ENCODE measurements around the gene KCNH6. TPM values are rescaled to one million over a fixed set of nuclear protein-coding genes. Genes with fewer than 3 reads are reported as not detected.

The KCNH6 gene
- total and polyA plus RNA-seq, 5 donors from 2014 or later, result not detected

DNA sequence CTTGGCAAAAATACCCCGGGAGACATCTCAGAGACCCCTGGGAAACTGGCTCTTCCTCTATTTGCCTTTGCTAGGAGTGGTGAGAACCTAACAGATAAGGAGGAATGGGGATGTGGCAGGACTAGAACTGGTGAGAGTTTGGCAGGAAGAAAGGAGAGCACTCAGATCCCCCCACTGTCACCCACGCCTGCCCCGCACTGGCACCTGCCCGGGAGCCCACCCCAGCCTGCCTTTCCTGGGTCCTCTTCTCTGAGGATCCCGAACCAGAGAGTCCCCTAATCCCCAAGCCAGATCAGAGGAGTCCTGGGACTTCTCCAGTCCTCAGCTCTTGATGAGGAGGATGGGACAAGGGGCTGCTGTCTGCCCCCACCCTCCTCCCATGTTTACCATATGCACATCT lies 3.7 kb downstream of the KCNH6 start:
- Mint-ChIP-seq H3K27me3 (peaks cover 27% of the 10 kb centered on the region), H3K9me3 (peaks cover 0 to 3% (median 0%) of the 10 kb centered on the region in 7 donors), H3K27ac (no peak overlapping the region), H3K4me3 (no peak overlapping the region), H3K36me3 (no peaks in the 10 kb centered on the region), H3K4me1 (peaks cover 0 to 8% (median 0%) of the 10 kb centered on the region in 4 donors)
- H3K9me3 ChIP-seq (ENCODE audit: control insufficient read depth in 2 of 2, low read length in 2 of 2), result no peaks in the 10 kb centered on the region
- H3K36me3 ChIP-seq (ENCODE audit: control insufficient read depth, insufficient read depth, low read length), result no peaks in the 10 kb centered on the region
- no peaks in the 10 kb centered on the region for H3K4me1 ChIP-seq (ENCODE audit: control insufficient read depth, insufficient read depth, low read length, poor library complexity, severe bottlenecking)
- DNase-seq (no peak), ATAC-seq (ENCODE audit: low read depth in 2 of 2) (no peak)
- H3K4me3 ChIP-seq (ENCODE audit: low read depth, low read length), result no peak overlapping the region
- H3K27me3 ChIP-seq (ENCODE audit: control insufficient read depth, insufficient read depth, low read length), result no peaks in the 10 kb centered on the region
- no peak overlapping the region for H3K27ac ChIP-seq (ENCODE audit: insufficient read depth, low read length, poor library complexity, severe bottlenecking)

DNA sequence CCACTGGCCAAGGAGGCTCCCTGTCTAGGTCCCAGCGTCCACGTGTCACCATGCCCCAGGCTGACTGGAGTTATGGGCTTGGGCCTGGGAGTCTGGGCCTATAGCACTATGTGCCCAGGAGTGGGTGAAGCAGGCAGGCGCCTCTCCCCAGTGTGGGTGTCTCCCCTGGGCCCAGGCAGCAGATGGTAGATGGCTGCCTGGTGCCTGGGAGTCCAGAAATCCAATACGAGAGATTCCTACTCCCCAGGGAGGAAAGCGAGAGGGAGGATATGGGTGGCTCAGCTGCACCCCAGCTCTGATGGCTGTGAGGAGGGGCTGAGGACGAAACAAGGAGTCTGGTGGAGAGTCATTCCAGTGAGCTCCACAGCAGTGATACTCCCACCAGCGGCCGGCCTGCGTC lies 5.0 kb downstream of the KCNH6 start:
- Histone ChIP-seq H3K36me3 (ENCODE audit: control insufficient read depth, insufficient read depth, low read length) (no peaks in the 10 kb centered on the region), H3K27ac (ENCODE audit: insufficient read depth, low read length, poor library complexity, severe bottlenecking) (no peak overlapping the region), H3K4me3 (ENCODE audit: low read depth, low read length) (no peak overlapping the region), H3K4me1 (ENCODE audit: control insufficient read depth, insufficient read depth, low read length, poor library complexity, severe bottlenecking) (no peaks in the 10 kb centered on the region), H3K27me3 (ENCODE audit: control insufficient read depth, insufficient read depth, low read length) (no peaks in the 10 kb centered on the region), H3K9me3 (ENCODE audit: control insufficient read depth in 2 of 2, low read length in 2 of 2) (no peaks in the 10 kb centered on the region)
- Mint-ChIP-seq H3K27me3 (peaks cover 19% of the 10 kb centered on the region), H3K27ac (no peak overlapping the region), H3K4me3 (no peak overlapping the region), H3K36me3 (no peaks in the 10 kb centered on the region), H3K9me3 (peaks cover 0 to 3% (median 0%) of the 10 kb centered on the region in 7 donors), H3K4me1 (peaks cover 0 to 8% (median 0%) of the 10 kb centered on the region in 4 donors)
- no peak for DNase-seq
- no peak for ATAC-seq (ENCODE audit: low read depth in 2 of 2)

DNA sequence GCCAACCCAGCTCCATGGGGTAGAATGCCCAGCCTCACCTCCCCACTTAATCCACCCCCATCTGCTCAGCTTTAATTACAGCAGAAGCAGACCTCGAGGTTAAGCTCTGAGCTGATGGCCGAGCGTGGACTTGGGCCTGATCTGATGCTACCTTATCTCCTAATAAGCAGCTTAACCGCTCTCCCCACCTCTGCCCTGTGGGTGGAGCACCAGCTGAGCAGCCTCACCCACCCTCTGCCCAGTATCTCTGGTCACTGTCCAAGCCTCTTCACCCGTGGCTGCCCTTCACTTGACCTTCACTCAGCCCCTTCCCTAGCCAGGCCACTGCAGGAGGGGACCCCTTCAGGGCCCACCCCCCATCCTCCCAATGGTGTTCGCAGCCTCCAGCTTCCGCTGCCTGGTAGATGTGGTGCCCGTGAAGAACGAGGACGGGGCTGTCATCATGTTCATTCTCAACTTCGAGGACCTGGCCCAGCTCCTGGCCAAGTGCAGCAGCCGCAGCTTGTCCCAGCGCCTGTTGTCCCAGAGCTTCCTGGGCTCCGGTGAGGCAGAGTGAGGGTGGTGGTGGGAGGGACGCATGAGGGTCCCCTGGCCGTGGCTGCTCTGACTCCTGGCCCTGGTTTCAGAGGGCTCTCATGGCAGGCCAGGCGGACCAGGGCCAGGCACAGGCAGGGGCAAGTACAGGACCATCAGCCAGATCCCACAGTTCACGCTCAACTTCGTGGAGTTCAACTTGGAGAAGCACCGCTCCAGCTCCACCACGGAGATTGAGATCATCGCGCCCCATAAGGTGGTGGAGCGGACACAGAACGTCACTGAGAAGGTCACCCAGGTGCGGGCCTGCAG lies 6.8 kb downstream of the KCNH6 start:
- Histone ChIP-seq H3K4me3 (ENCODE audit: low read depth, low read length) (no peak overlapping the region), H3K36me3 (ENCODE audit: control insufficient read depth, insufficient read depth, low read length) (no peaks in the 10 kb centered on the region), H3K9me3 (ENCODE audit: control insufficient read depth in 2 of 2, low read length in 2 of 2) (no peaks in the 10 kb centered on the region), H3K4me1 (ENCODE audit: control insufficient read depth, insufficient read depth, low read length, poor library complexity, severe bottlenecking) (no peaks in the 10 kb centered on the region), H3K27ac (ENCODE audit: insufficient read depth, low read length, poor library complexity, severe bottlenecking) (no peak overlapping the region), H3K27me3 (ENCODE audit: control insufficient read depth, insufficient read depth, low read length) (no peaks in the 10 kb centered on the region)
- Mint-ChIP-seq H3K4me1 (no peaks in the 10 kb centered on the region), H3K4me3 (no peak overlapping the region), H3K36me3 (no peaks in the 10 kb centered on the region), H3K9me3 (peaks cover 0 to 2% (median 0%) of the 10 kb centered on the region in 7 donors), H3K27me3 (peaks cover 8% of the 10 kb centered on the region), H3K27ac (no peak overlapping the region)
- DNase-seq (no peak), ATAC-seq (ENCODE audit: low read depth in 2 of 2) (no peak)

DNA sequence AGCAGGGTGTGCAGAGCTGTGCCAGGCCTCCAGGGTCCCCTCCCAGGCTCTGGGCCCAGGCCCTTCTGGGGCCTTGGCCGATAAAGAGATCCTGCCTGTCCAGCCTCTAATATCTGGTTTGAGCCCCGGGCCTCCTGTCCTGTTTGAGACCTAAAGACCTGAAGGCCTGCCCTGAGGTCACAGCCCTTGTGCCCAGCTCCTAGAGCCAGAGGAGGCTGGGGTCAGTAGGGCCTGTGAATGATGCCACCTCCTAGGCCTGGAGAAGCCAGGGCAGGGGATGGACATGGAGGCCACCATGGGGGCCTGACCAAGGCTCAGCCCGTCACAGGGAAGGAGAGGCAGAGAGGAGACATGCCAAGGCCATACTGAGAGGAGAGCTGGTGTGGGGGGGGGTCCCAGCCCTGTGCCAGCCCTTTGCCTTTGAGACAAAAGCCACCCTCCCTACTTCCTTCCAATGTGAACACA lies 7.4 kb downstream of the KCNH6 start:
- Mint-ChIP-seq H3K27ac (no peak overlapping the region), H3K9me3 (peaks cover 0 to 2% (median 0%) of the 10 kb centered on the region in 7 donors), H3K4me1 (no peaks in the 10 kb centered on the region), H3K4me3 (no peak overlapping the region), H3K36me3 (no peaks in the 10 kb centered on the region), H3K27me3 (peaks cover 3% of the 10 kb centered on the region)
- no peaks in the 10 kb centered on the region for H3K9me3 ChIP-seq (ENCODE audit: control insufficient read depth in 2 of 2, low read length in 2 of 2)
- H3K36me3 ChIP-seq (ENCODE audit: control insufficient read depth, insufficient read depth, low read length), result no peaks in the 10 kb centered on the region
- no peaks in the 10 kb centered on the region for H3K4me1 ChIP-seq (ENCODE audit: control insufficient read depth, insufficient read depth, low read length, poor library complexity, severe bottlenecking)
- no peak for DNase-seq
- ATAC-seq (ENCODE audit: low read depth in 2 of 2), result no peak
- H3K4me3 ChIP-seq (ENCODE audit: low read depth, low read length), result no peak overlapping the region
- H3K27ac ChIP-seq (ENCODE audit: insufficient read depth, low read length, poor library complexity, severe bottlenecking), result no peak overlapping the region
- no peaks in the 10 kb centered on the region for H3K27me3 ChIP-seq (ENCODE audit: control insufficient read depth, insufficient read depth, low read length)

DNA sequence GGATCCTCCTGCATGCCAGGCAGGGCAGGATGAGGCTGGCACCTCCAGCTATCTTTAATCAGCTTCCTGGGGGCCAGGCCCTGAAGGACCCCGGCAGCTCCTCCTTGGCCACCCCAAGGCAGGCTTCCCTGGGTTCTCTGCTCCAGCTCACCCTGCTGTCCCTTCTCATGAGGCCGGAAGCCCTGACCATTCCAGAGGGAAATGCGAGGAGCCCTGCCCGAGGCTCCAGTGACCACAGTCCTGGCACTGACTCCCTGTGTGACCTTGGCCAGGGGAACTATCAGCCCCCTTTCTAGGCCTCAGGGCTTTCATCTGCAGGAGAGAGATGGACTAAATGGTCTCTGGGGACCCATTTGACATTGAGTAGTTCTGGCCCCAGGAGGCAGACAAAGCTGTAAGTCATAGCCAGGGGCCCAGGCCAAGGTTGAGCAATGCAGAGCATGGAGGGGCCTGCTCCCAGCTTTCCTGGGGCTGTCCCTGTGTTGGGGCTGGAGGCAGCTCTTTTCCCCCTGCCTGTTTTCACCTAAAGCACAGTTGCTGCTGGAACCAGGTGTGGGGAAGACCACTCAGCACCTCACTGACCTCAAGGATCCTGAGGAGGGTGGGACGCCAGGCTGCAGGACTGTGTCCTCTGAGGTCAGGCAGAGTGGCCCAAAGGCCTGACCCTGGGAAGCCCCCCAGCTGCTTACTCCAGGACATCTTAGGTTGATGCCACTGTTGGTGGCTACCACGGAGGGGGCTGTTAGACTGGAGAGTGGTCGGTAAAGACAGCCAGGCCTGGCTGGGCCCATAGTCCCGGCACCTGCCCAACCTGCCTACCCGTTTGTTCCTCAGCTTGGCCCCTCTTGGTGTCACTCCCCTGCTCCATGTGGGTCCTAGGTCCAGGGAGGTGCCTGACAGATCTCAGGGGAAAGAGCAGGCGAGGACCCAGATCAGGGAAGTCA lies 8.1 kb downstream of the KCNH6 start:
- Histone ChIP-seq H3K27me3 (ENCODE audit: control insufficient read depth, insufficient read depth, low read length) (no peaks in the 10 kb centered on the region), H3K4me3 (ENCODE audit: low read depth, low read length) (no peak overlapping the region), H3K36me3 (ENCODE audit: control insufficient read depth, insufficient read depth, low read length) (no peaks in the 10 kb centered on the region), H3K27ac (ENCODE audit: insufficient read depth, low read length, poor library complexity, severe bottlenecking) (no peak overlapping the region), H3K4me1 (ENCODE audit: control insufficient read depth, insufficient read depth, low read length, poor library complexity, severe bottlenecking) (no peaks in the 10 kb centered on the region), H3K9me3 (ENCODE audit: control insufficient read depth in 2 of 2, low read length in 2 of 2) (no peaks in the 10 kb centered on the region)
- Mint-ChIP-seq H3K9me3 (peaks cover 0 to 2% (median 0%) of the 10 kb centered on the region in 7 donors), H3K27me3 (no peaks in the 10 kb centered on the region), H3K27ac (peak overlapping the region in 1 of 3 donors; percentile 48), H3K4me1 (no peaks in the 10 kb centered on the region), H3K4me3 (no peak overlapping the region), H3K36me3 (no peaks in the 10 kb centered on the region)
- DNase-seq (no peak), ATAC-seq (ENCODE audit: low read depth in 2 of 2) (no peak)

DNA sequence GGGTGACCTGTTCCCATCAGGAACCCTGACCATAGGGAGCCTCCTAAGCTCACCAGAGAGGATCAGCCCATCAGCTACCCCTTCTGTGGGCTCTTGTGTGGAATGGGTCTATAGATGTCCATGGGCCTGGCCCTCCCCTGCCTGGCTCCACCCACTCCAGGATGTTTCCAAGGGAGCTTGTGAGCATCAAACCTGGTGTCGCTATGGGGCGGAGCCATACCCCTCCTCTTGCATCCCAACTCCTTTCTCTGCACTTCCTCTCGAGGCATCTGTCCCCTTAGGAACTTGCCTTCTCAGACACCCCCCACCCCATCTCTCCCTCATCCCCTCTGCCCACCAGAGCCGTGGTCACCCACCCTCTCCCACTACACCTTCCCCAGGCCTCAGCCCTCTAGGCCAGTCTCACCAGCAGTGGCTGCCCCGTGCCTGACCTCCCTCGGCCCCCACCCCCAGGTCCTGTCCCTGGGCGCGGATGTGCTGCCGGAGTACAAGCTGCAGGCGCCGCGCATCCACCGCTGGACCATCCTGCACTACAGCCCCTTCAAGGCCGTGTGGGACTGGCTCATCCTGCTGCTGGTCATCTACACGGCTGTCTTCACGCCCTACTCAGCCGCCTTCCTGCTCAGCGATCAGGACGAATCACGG lies 10.4 kb downstream of the KCNH6 start:
- Mint-ChIP-seq H3K27ac (no peak overlapping the region), H3K27me3 (peaks cover 7% of the 10 kb centered on the region), H3K4me3 (no peak overlapping the region), H3K36me3 (no peaks in the 10 kb centered on the region), H3K4me1 (peaks cover 0 to 3% (median 0%) of the 10 kb centered on the region in 4 donors), H3K9me3 (peaks cover 0 to 2% (median 0%) of the 10 kb centered on the region in 7 donors)
- H3K4me1 ChIP-seq (ENCODE audit: control insufficient read depth, insufficient read depth, low read length, poor library complexity, severe bottlenecking), result peaks cover 6% of the 10 kb centered on the region
- no peaks in the 10 kb centered on the region for H3K27me3 ChIP-seq (ENCODE audit: control insufficient read depth, insufficient read depth, low read length)
- no peak for DNase-seq
- no peak overlapping the region for H3K4me3 ChIP-seq (ENCODE audit: low read depth, low read length)
- H3K27ac ChIP-seq (ENCODE audit: insufficient read depth, low read length, poor library complexity, severe bottlenecking), result no peak overlapping the region
- no peaks in the 10 kb centered on the region for H3K36me3 ChIP-seq (ENCODE audit: control insufficient read depth, insufficient read depth, low read length)
- no peaks in the 10 kb centered on the region for H3K9me3 ChIP-seq (ENCODE audit: control insufficient read depth in 2 of 2, low read length in 2 of 2)
- no peak for ATAC-seq (ENCODE audit: low read depth in 2 of 2)

DNA sequence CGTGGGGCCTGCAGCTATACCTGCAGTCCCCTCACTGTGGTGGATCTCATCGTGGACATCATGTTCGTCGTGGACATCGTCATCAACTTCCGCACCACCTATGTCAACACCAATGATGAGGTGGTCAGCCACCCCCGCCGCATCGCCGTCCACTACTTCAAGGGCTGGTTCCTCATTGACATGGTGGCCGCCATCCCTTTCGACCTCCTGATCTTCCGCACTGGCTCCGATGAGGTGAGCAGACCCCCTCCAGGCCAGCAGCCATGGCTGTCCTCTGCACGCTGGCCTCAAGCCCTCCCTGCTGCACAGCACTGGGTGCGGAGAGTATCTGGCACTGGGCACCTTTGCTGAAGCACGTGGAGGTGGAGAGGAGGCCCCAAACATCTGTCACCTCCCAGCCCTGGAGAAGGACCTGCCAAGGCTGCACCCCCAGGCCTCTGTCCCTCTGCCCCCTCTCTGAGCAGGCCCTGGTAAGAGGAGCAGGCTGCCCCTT lies 11.0 kb downstream of the KCNH6 start:
- no peaks in the 10 kb centered on the region for H3K9me3 ChIP-seq (ENCODE audit: control insufficient read depth in 2 of 2, low read length in 2 of 2)
- no peaks in the 10 kb centered on the region for H3K27me3 ChIP-seq (ENCODE audit: control insufficient read depth, insufficient read depth, low read length)
- Mint-ChIP-seq H3K27ac (no peak overlapping the region), H3K4me3 (no peak overlapping the region), H3K9me3 (peaks cover 0 to 2% (median 0%) of the 10 kb centered on the region in 7 donors), H3K4me1 (peaks cover 0 to 4% (median 0%) of the 10 kb centered on the region in 4 donors), H3K27me3 (peaks cover 10% of the 10 kb centered on the region), H3K36me3 (no peaks in the 10 kb centered on the region)
- no peak for DNase-seq
- no peak overlapping the region for H3K27ac ChIP-seq (ENCODE audit: insufficient read depth, low read length, poor library complexity, severe bottlenecking)
- H3K4me1 ChIP-seq (ENCODE audit: control insufficient read depth, insufficient read depth, low read length, poor library complexity, severe bottlenecking), result peaks cover 6% of the 10 kb centered on the region
- no peak for ATAC-seq (ENCODE audit: low read depth in 2 of 2)
- no peak overlapping the region for H3K4me3 ChIP-seq (ENCODE audit: low read depth, low read length)
- H3K36me3 ChIP-seq (ENCODE audit: control insufficient read depth, insufficient read depth, low read length), result no peaks in the 10 kb centered on the region
